H9 (cell line): Measurements from ENCODE around the gene SLC16A2. TPM values are rescaled to one million over a fixed set of nuclear protein-coding genes. Genes with fewer than 3 reads are reported as not detected.

Source experiments
- DNase-seq: peaks from one replicate; pipeline ENCODE4 v3.0.0-alpha.2; 2017
- H2AFZ ChIP-seq: one replicate; pipeline ENCODE4 v1.6.1; 2013; ENCODE audit warnings: mild to moderate bottlenecking, low read length, control low read depth, moderate library complexity
- H2AK5ac ChIP-seq: 2 replicates; pipeline ENCODE4 v1.6.1; 2013; ENCODE audit warnings: low read length, control low read depth, mixed read lengths; ENCODE audit not compliant: insufficient read length
- H2BK120ac ChIP-seq: one replicate; pipeline ENCODE4 v1.6.1; 2013; ENCODE audit warnings: low read depth, mild to moderate bottlenecking, low read length, control low read depth, inconsistent platforms; ENCODE audit not compliant: poor library complexity, severe bottlenecking
- H2BK12ac ChIP-seq: 2 replicates; pipeline ENCODE4 v1.6.1; 2013; ENCODE audit warnings: low read length, control low read depth, mixed read lengths, low read depth; ENCODE audit not compliant: insufficient read length
- H2BK15ac ChIP-seq: 2 replicates; pipeline ENCODE4 v1.6.1; 2013; ENCODE audit warnings: low read depth, low read length, control low read depth
- H2BK20ac ChIP-seq: one replicate; pipeline ENCODE4 v1.6.1; 2013; ENCODE audit warnings: low read depth, mild to moderate bottlenecking, low read length, control low read depth, inconsistent platforms; ENCODE audit not compliant: poor library complexity, severe bottlenecking
- H2BK5ac ChIP-seq: 2 replicates; pipeline ENCODE4 v1.6.1; 2013; ENCODE audit warnings: low read length, control low read depth, mixed read lengths; ENCODE audit not compliant: insufficient read length
- H3K14ac ChIP-seq: 2 replicates; pipeline ENCODE4 v1.6.1; 2013; ENCODE audit warnings: low read length, control low read depth; ENCODE audit not compliant: insufficient read depth
- H3K18ac ChIP-seq: 2 replicates; pipeline ENCODE4 v1.6.1; 2013; ENCODE audit warnings: low read depth, mild to moderate bottlenecking, mixed read lengths, low read length, control low read depth; ENCODE audit not compliant: insufficient read length
- H3K23ac ChIP-seq: 2 replicates; pipeline ENCODE4 v1.6.1; 2013; ENCODE audit warnings: low read length, control low read depth, mixed read lengths, low read depth; ENCODE audit not compliant: insufficient read length
- H3K23me2 ChIP-seq: 2 replicates; pipeline ENCODE4 v1.6.1; 2013; ENCODE audit warnings: low read depth, mild to moderate bottlenecking, mixed read lengths, low read length, control low read depth; ENCODE audit not compliant: insufficient read length, poor library complexity, severe bottlenecking
- H3K27ac ChIP-seq: 2 replicates; pipeline ENCODE4 v1.5.1; 2013; ENCODE audit warnings: low read length, control low read depth, mixed read lengths, low read depth; ENCODE audit not compliant: insufficient read length
- H3K27me3 ChIP-seq: 2 replicates; pipeline ENCODE4 v1.6.1; 2013; ENCODE audit warnings: low read length, control low read depth, inconsistent platforms; ENCODE audit not compliant: insufficient read depth
- H3K4ac ChIP-seq: 2 replicates; pipeline ENCODE4 v1.6.1; 2013; ENCODE audit warnings: low read depth, mild to moderate bottlenecking, control low read depth, inconsistent platforms, low read length, moderate library complexity
- H3K4me1 ChIP-seq: 2 replicates; pipeline ENCODE4 v1.6.1; 2013; ENCODE audit warnings: low read length, control low read depth, inconsistent platforms; ENCODE audit not compliant: insufficient read depth
- H3K4me2 ChIP-seq: 2 replicates; pipeline ENCODE4 v1.6.1; 2013; ENCODE audit warnings: low read length, control low read depth, mixed read lengths; ENCODE audit not compliant: insufficient read length, insufficient read depth
- H3K56ac ChIP-seq: 2 replicates; pipeline ENCODE4 v1.6.1; 2013; ENCODE audit warnings: low read depth, mild to moderate bottlenecking, mixed read lengths, low read length, control low read depth; ENCODE audit not compliant: insufficient read length
- H3K79me1 ChIP-seq: 2 replicates; pipeline ENCODE4 v1.6.1; 2013; ENCODE audit warnings: low read depth, mild to moderate bottlenecking, moderate library complexity, low read length, control low read depth, inconsistent platforms; ENCODE audit not compliant: insufficient read depth, poor library complexity, severe bottlenecking
- H3K79me2 ChIP-seq: 2 replicates; pipeline ENCODE4 v1.6.1; 2013; ENCODE audit warnings: low read length, control low read depth, inconsistent platforms; ENCODE audit not compliant: insufficient read depth
- H3K9ac ChIP-seq: 2 replicates; pipeline ENCODE4 v1.6.1; 2013; ENCODE audit warnings: low read length, control low read depth, mixed read lengths; ENCODE audit not compliant: insufficient read length; ENCODE audit errors: extremely low read depth
- H3K9me3 ChIP-seq: one replicate; pipeline ENCODE4 v1.6.1; 2013; ENCODE audit warnings: low read depth, low read length, inconsistent platforms; ENCODE audit not compliant: control insufficient read depth
- H3T11ph ChIP-seq: one replicate; pipeline ENCODE4 v1.6.1; 2013; ENCODE audit warnings: mild to moderate bottlenecking, low read length, control low read depth, inconsistent platforms
- H4K20me1 ChIP-seq: one replicate; pipeline ENCODE4 v1.6.1; 2013; ENCODE audit not compliant: control insufficient read depth, insufficient read length, insufficient read depth
- H4K5ac ChIP-seq: 2 replicates; pipeline ENCODE4 v1.6.1; 2013; ENCODE audit warnings: low read depth, mild to moderate bottlenecking, mixed read lengths, low read length, control low read depth; ENCODE audit not compliant: insufficient read length
- H4K8ac ChIP-seq: replicated peaks from 2 replicates; pipeline ENCODE4 v1.6.1; 2013; ENCODE audit warnings: low read length, control low read depth, mixed read lengths, low read depth; ENCODE audit not compliant: insufficient read length
- H4K91ac ChIP-seq: 2 replicates; pipeline ENCODE4 v1.6.1; 2013; ENCODE audit warnings: low read depth, mild to moderate bottlenecking, moderate library complexity, mixed read lengths, low read length, control low read depth; ENCODE audit not compliant: insufficient read length
- H3K27ac Mint-ChIP-seq, 3 experiments: 2 replicates in 2 of 3; 3 replicates in 1 of 3; pipeline ENCODE4 v1.8.0; 2020 to 2021; ENCODE audit warnings: mixed read lengths in 3 of 3, mild to moderate bottlenecking in 1 of 3, moderate library complexity in 1 of 3
- H3K27me3 Mint-ChIP-seq: 2 replicates; pipeline ENCODE4 v1.8.0; 2021; ENCODE audit warnings: low read depth, mild to moderate bottlenecking, moderate library complexity, mixed read lengths
- H3K36me3 Mint-ChIP-seq, 3 experiments: 2 replicates in 2 of 3; 3 replicates in 1 of 3; pipeline ENCODE4 v1.8.0; 2020 to 2021; ENCODE audit warnings: low read depth in 3 of 3, mixed read lengths in 3 of 3; ENCODE audit not compliant: insufficient read depth in 1 of 3
- H3K4me1 Mint-ChIP-seq, 2 experiments: 2 replicates each; pipeline ENCODE4 v1.8.0; 2020; ENCODE audit warnings: mixed read lengths in 2 of 2
- H3K4me3 Mint-ChIP-seq, 2 experiments: 2 replicates in 1 of 2; 3 replicates in 1 of 2; pipeline ENCODE4 v1.8.0; 2020 to 2021; ENCODE audit warnings: mild to moderate bottlenecking in 2 of 2, mixed read lengths in 2 of 2, moderate library complexity in 1 of 2
- H3K9me3 Mint-ChIP-seq, 2 experiments: 2 replicates in 1 of 2; 3 replicates in 1 of 2; pipeline ENCODE4 v1.8.0; 2020; ENCODE audit warnings: mild to moderate bottlenecking in 2 of 2, mixed read lengths in 2 of 2, moderate library complexity in 1 of 2
- CTCF ChIP-seq: fragments of 200-600 bp; sonication (generic); conservative IDR thresholded peaks from 3 replicates; pipeline ENCODE4 v1.8.0; 2021; ENCODE audit warnings: antibody characterized with exemption, mild to moderate bottlenecking
- WGBS: extraction: QIAGEN DNeasy Blood & Tissue Kit; methylation state at CpG from one replicate; pipeline ENCODE4 v1.1.7; 2013; ENCODE audit warnings: missing lambda C conversion rate, low lambda C conversion rate, mixed read lengths; ENCODE audit not compliant: insufficient read length; ENCODE audit errors: extremely low coverage; 5-methylcytosine and 5-hydroxymethylcytosine counted together
- total RNA-seq: library from RNA; stranded (reverse); gene quantifications from 2 replicates; pipeline ENCODE4 v1.2.1, GENCODE V29; 2021

The SLC16A2 gene
- total RNA-seq, 1 experiment from 2014 or later: 17.1 TPM

- no peak overlapping the region for H3K9ac ChIP-seq
- no peak overlapping the region for H3K4me2 ChIP-seq
- H4K91ac ChIP-seq: no peak overlapping the region
- H2BK120ac ChIP-seq: no peak overlapping the region
- H3K18ac ChIP-seq: no peak overlapping the region
- H2AK5ac ChIP-seq: no peak overlapping the region
- H3K56ac ChIP-seq: no peak overlapping the region
- no peaks in the 10 kb centered on the region for H3K27me3 ChIP-seq
- no peak overlapping the region for H4K5ac ChIP-seq
- no peak overlapping the region for H2BK12ac ChIP-seq
- no peaks in the 10 kb centered on the region for H3K79me1 ChIP-seq
- no peak overlapping the region for H2AFZ ChIP-seq
- H2BK5ac ChIP-seq: no peak overlapping the region
- no peaks in the 10 kb centered on the region for H4K20me1 ChIP-seq
- H3K4ac ChIP-seq: no peak overlapping the region
- peaks cover 9% of the 10 kb centered on the region for H3K9me3 ChIP-seq
- no peaks in the 10 kb centered on the region for H3K23me2 ChIP-seq
- TF ChIP-seq CTCF: no peak
- Mint-ChIP-seq H3K36me3 (peaks cover 0 to 16% (median 4%) of the 10 kb centered on the region in 3 experiments; a peak in 5 of 7 replicates), H3K4me3 (no peak overlapping the region), H3K4me1 (peaks cover 3 to 7% of the 10 kb centered on the region in 2 experiments; a peak in 3 of 4 replicates), H3K27me3 (no peaks in the 10 kb centered on the region; the same call in 1 of the 2 replicates), H3K9me3 (peaks cover 15 to 28% of the 10 kb centered on the region in 2 experiments), H3K27ac (no peak overlapping the region; a peak in 1 of 7 replicates)
- no peaks in the 10 kb centered on the region for H3K79me2 ChIP-seq
- H3K4me1 ChIP-seq: peaks cover 4% of the 10 kb centered on the region; the same call in 1 of the 2 replicates
- H3K27ac ChIP-seq: no peak overlapping the region
- no peak overlapping the region for H3T11ph ChIP-seq
- no peak overlapping the region for H4K8ac ChIP-seq
- DNase-seq: no peak
- WGBS: no CpG with 5 or more reads among the region's 1 CpG
- no peak overlapping the region for H2BK20ac ChIP-seq
- no peak overlapping the region for H3K14ac ChIP-seq
- H2BK15ac ChIP-seq: no peak overlapping the region
- H3K23ac ChIP-seq: no peak overlapping the region
Observed at GRCh38 chrX:74526764-74527163, 105.5 kb downstream of the SLC16A2 start.
